ENCODE data around the gene CALCOCO1.

DNA sequence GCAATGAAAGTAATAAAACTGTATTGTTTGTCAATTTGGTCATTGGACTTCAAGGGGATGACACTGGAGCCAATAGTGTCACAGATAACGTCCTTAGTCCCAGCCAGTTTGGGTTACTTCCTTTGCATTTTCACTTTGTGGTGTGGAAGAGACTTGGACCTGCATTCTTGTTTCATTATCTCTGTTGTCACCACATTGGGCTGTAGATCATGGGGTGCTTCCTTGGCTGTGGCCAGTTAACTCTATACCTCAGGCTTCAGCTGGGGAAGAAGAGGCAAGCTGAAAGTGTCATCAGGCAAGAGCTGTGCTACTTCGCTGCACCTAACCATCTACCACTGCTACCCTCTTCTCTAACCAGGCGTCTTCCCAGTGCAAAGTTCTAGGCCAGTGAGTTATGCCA is 39.6 kb upstream of the CALCOCO1 start:
- TF ChIP-seq, protein P1, sequence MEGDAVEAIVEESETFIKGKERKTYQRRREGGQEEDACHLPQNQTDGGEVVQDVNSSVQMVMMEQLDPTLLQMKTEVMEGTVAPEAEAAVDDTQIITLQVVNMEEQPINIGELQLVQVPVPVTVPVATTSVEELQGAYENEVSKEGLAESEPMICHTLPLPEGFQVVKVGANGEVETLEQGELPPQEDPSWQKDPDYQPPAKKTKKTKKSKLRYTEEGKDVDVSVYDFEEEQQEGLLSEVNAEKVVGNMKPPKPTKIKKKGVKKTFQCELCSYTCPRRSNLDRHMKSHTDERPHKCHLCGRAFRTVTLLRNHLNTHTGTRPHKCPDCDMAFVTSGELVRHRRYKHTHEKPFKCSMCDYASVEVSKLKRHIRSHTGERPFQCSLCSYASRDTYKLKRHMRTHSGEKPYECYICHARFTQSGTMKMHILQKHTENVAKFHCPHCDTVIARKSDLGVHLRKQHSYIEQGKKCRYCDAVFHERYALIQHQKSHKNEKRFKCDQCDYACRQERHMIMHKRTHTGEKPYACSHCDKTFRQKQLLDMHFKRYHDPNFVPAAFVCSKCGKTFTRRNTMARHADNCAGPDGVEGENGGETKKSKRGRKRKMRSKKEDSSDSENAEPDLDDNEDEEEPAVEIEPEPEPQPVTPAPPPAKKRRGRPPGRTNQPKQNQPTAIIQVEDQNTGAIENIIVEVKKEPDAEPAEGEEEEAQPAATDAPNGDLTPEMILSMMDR (IDR thresholded peaks at IDR 0.05), result no peak
- TF ChIP-seq POLR2A (IDR thresholded peaks at IDR 0.05) (no peak), POLR2AphosphoS5 (IDR thresholded peaks at IDR 0.05) (no peak)

Data from transverse colon (tissue), 4 donors.